ENCODE data around the gene PTPN5.
A peak's percentile ranks its signal among the peaks of the same experiment; 100 is the strongest.

The PTPN5 gene

DNA sequence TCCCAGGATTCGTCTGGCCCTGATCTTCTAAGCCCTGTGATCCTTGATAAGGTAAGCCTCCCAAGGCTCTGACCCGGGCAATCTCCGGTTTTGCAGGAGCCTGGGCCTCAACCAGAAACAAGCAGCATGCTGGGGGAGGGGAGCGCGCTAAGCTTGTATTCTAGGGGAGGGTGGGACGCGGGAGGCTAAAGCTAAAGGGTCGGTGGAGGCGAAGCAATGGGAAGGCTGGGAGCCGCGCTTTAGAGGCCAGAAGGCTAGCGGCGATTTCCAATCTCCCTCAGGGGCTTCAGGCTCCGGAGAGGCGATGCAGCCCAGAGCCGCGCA is 753 bp downstream of the PTPN5 start:
- intact Hi-C loops (cut with DNase I; ENCODE audit: low total_unique reads) = no loop called here
- H3K27me3 ChIP-seq = peaks cover 0 to 48% of the 10 kb centered on the region in 2 donors
- H3K27ac ChIP-seq = no peak overlapping the region

GRCh38 chr11:18789942-18790341 is 1.7 kb downstream of the PTPN5 start:
- Histone ChIP-seq H3K4me1 (peaks cover 0 to 15% (median 11%) of the 10 kb centered on the region in 4 donors), H3K4me3 (no peak overlapping the region), H3K27me3 (peaks cover 0 to 45% of the 10 kb centered on the region in 2 donors), H3K9me3 (no peaks in the 10 kb centered on the region), H3K36me3 (no peaks in the 10 kb centered on the region), H3K27ac (no peak overlapping the region)
- intact Hi-C loops (cut with DNase I; ENCODE audit: low total_unique reads) = no loop called here
- TF ChIP-seq CTCF (IDR thresholded peaks at IDR 0.05) = no peak
- peak in 1 of 2 donors; percentile 41 for DNase-seq

More for the DNA sequence above, 753 bp downstream of the PTPN5 start:
- Histone ChIP-seq H3K4me3 (no peak overlapping the region), H3K36me3 (no peaks in the 10 kb centered on the region), H3K4me1 (peaks cover 0 to 15% (median 11%) of the 10 kb centered on the region in 4 donors), H3K9me3 (no peaks in the 10 kb centered on the region)
- TF ChIP-seq CTCF (IDR thresholded peaks at IDR 0.05) = no peak
- no peak for DNase-seq

- intact Hi-C loops (cut with DNase I; ENCODE audit: low total_unique reads) = no loop called here
- H3K27ac ChIP-seq = no peak overlapping the region
- no peaks in the 10 kb centered on the region for H3K36me3 ChIP-seq
- H3K27me3 ChIP-seq = peaks cover 0 to 7% of the 10 kb centered on the region in 2 donors
- H3K4me1 ChIP-seq = no peaks in the 10 kb centered on the region
- no peak overlapping the region for H3K4me3 ChIP-seq
- TF ChIP-seq CTCF (IDR thresholded peaks at IDR 0.05) = no peak
- H3K9me3 ChIP-seq = no peaks in the 10 kb centered on the region
- peak in 1 of 2 donors; percentile 2 for DNase-seq
Observed at GRCh38 chr11:18785411-18785810, 6.2 kb downstream of the PTPN5 start.

DNA sequence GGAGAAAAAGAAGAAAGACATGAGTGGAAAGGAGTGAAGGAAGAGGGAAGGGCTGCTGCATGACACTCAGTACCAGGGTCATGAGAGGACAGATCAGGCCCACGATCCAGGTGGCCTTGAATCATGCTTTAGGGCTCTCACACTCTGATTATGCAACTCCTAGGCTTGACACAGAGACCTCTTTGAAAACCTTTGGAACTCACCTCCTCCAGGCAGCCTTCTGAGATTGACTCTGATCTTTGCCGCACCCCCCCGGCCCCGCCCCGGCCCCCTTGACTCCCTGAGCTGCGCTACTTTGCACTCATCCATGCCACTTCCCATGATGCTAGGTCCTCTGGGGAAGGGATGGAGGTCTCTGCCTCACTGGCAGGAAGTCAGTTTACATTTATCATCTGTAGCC is 10.7 kb downstream of the PTPN5 start:
- H3K4me3 ChIP-seq = no peak overlapping the region
- H3K36me3 ChIP-seq = no peaks in the 10 kb centered on the region
- no peaks in the 10 kb centered on the region for H3K4me1 ChIP-seq
- intact Hi-C loops (cut with DNase I; ENCODE audit: low total_unique reads) = no loop called here
- no peak overlapping the region for H3K27ac ChIP-seq
- no peak for TF ChIP-seq CTCF (IDR thresholded peaks at IDR 0.05)
- no peaks in the 10 kb centered on the region for H3K9me3 ChIP-seq
- no peaks in the 10 kb centered on the region for H3K27me3 ChIP-seq
- DNase-seq = no peak

- Histone ChIP-seq H3K9me3 (no peaks in the 10 kb centered on the region), H3K27me3 (peaks cover 0 to 4% of the 10 kb centered on the region in 2 donors), H3K4me3 (no peak overlapping the region), H3K36me3 (no peaks in the 10 kb centered on the region), H3K4me1 (no peaks in the 10 kb centered on the region), H3K27ac (no peak overlapping the region)
- intact Hi-C loops (cut with DNase I; ENCODE audit: low total_unique reads) = no loop called here
- TF ChIP-seq CTCF (IDR thresholded peaks at IDR 0.05) = no peak
- DNase-seq = no peak
Observed at GRCh38 chr11:18780329-18780728, 11.3 kb downstream of the PTPN5 start.

DNA sequence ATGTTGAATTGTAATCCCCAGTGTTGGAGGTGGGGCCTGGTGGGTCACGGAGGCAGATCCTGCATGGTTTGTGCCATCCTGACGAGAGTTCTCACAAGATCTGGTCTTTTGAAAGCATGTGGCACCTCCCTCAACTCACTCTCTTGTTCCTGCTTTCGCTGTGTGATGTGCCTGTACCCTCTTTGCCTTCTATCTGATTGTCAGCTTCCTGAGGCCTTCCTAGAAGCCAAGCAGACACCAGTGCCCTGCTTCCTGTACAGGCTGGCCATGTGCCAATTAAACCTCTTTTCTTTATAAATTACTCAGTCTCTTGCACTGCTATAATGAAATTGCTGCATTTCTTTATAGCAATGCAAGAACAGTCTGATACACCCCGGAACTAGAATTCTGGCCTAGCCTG is 13.1 kb downstream of the PTPN5 start:
- Histone ChIP-seq H3K4me1 (no peaks in the 10 kb centered on the region), H3K4me3 (no peak overlapping the region), H3K27me3 (peaks cover 0 to 5% of the 10 kb centered on the region in 2 donors), H3K9me3 (no peaks in the 10 kb centered on the region), H3K27ac (no peak overlapping the region), H3K36me3 (no peaks in the 10 kb centered on the region)
- DNase-seq = no peak
- TF ChIP-seq CTCF (IDR thresholded peaks at IDR 0.05) = no peak
- intact Hi-C loops (cut with DNase I; ENCODE audit: low total_unique reads) = no loop called here

Measured in tibial artery (tissue), 4 donors.